ENCODE data around the gene TMEM167B. TPM values are rescaled to one million over a fixed set of nuclear protein-coding genes. Genes with fewer than 3 reads are reported as not detected.

TMEM167B gene
- 43.0 and 55.6 TPM in 2 replicates for total RNA-seq

GRCh38 chr1:109090196-109091077 is at the start of gene TMEM167B:
Gene TMEM167B, plus strand, starts transcription at chr1:109090764. Its CDS starts 109 bp downstream, at chr1:109090873.

GRCh38 chr1:109041621-109042468 is 48.7 kb upstream of the TMEM167B start, which contains the start of gene WDR47:
Gene WDR47, minus strand, starts transcription at chr1:109042102. Its CDS starts 18,590 bp downstream, at chr1:109023512.

GRCh38 chr1:109075531-109076490 is 14.8 kb upstream of the TMEM167B start, which contains the start of gene TAF13:
Gene TAF13, minus strand, starts transcription at chr1:109076003. Its CDS starts 56 bp downstream, at chr1:109075947.

GRCh38 chr1:109113590-109114341 is 23.2 kb downstream of the TMEM167B start, which contains the start of gene ELAPOR1:
Gene ELAPOR1, plus strand, starts transcription at chr1:109114115. Its CDS starts 69 bp downstream, at chr1:109114184.

Other genes starting within 250 kb of the TMEM167B start
- 0.33 TPM in 1 of 2 replicates, not detected in the other for gene AKNAD1, start 233.7 kb upstream of the TMEM167B start, total RNA-seq
- gene GPSM2, start 213.8 kb upstream of the TMEM167B start, total RNA-seq = 8.7 and 24.4 TPM in 2 replicates
- gene CLCC1, start 127.3 kb upstream of the TMEM167B start, total RNA-seq = 38.9 and 49.0 TPM in 2 replicates
- gene WDR47, start 48.7 kb upstream of the TMEM167B start, total RNA-seq = 20.7 and 22.1 TPM in 2 replicates
- gene TAF13, start 14.8 kb upstream of the TMEM167B start, total RNA-seq = 93.4 and 114 TPM in 2 replicates
- gene ELAPOR1, start 23.4 kb downstream of the TMEM167B start, total RNA-seq = 0.39 and 0.59 TPM in 2 replicates
- gene SARS1, start 123.2 kb downstream of the TMEM167B start, total RNA-seq = 213 and 222 TPM in 2 replicates
- gene CELSR2, start 158.8 kb downstream of the TMEM167B start, total RNA-seq = 4.8 and 6.3 TPM in 2 replicates
- 1.8 and 4.7 TPM in 2 replicates for gene PSRC1, start 192.4 kb downstream of the TMEM167B start, total RNA-seq
- gene MYBPHL, start 216.2 kb downstream of the TMEM167B start, total RNA-seq = not detected in 2 replicates